AG04450 (cell line): ENCODE results near the gene KCNK4. TPM values are rescaled to one million over a fixed set of nuclear protein-coding genes. Genes with fewer than 3 reads are reported as not detected.

Experiments
- CTCF ChIA-PET: fragments of 300-600, 350-600 bp; formaldehyde crosslinking; extraction: SDS; loops from one replicate; lab custom pipeline; 2022; ENCODE audit warnings: antibody characterized with exemption, inconsistent platforms; lab: Charles Lee
- POLR2A ChIA-PET: fragments of 350-600 bp; formaldehyde crosslinking; extraction: SDS; loops from one replicate; lab custom pipeline; 2021; ENCODE audit warnings: antibody characterized with exemption, inconsistent platforms; lab: Yijun Ruan, JAX
- DNase-seq: peaks from one replicate; pipeline ENCODE4 v3.0.0-alpha.2; 2011; ENCODE audit warnings: low read depth, low spot score
- H3K27ac ChIP-seq: one replicate; pipeline ENCODE4 v1.5.1; 2012; ENCODE audit warnings: low read depth, low read length, control low read depth
- H3K27me3 ChIP-seq: one replicate; pipeline ENCODE4 v1.6.0; 2012; ENCODE audit warnings: low read length; ENCODE audit not compliant: control insufficient read depth, insufficient read depth
- H3K4me3 ChIP-seq: 2 replicates; pipeline ENCODE4 v1.5.1; 2011; ENCODE audit warnings: mild to moderate bottlenecking, low read depth, low read length, control low read depth
- H3K9me3 ChIP-seq: 2 replicates; pipeline ENCODE4 v1.5.1; 2012; ENCODE audit warnings: low read length; ENCODE audit not compliant: control insufficient read depth, insufficient read depth
- polyA plus RNA-seq: library from polyadenylated mRNA; depleted of rRNA; stranded (reverse); fragments of >200 nt; gene quantifications from 2 replicates; pipeline ENCODE4 v1.2.3, GENCODE V29; 2011
- TF ChIP-seq, protein P1 (sequence below): IDR thresholded peaks from 2 replicates; pipeline ENCODE4 v1.5.1; 2011; ENCODE audit warnings: low read depth, low read length, control low read depth, inconsistent platforms

Gene KCNK4
- polyA plus RNA-seq, 1 experiment = not detected

DNA sequence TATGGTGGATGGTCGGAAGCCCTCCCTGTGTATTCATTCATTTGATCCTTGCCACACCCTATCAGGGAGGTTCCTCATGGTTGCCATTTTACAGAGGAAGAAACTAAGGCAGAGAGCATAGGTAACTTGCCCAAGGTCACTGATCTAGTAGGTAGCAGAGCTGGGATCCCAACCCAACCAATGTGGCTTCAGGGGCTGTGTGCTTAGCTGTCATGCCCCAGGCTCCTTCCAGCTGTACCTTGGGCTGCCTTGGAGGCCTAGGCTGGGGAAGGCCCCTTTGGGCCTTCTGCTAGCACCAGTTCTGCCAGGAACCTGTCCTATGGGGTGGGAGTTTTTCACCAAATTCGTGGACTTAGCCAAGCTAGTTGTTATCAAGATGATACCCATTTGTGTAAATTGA lies 15.3 kb upstream of the KCNK4 start:
- CTCF ChIA-PET = interaction anchor here (0.9 to 1.5 kb wide), 3 partner anchors 21 to 29 kb away, joined by 3 to 5 read pairs (median 5); no protein-coding TSS in a partner anchor
- TF ChIP-seq, protein P1, sequence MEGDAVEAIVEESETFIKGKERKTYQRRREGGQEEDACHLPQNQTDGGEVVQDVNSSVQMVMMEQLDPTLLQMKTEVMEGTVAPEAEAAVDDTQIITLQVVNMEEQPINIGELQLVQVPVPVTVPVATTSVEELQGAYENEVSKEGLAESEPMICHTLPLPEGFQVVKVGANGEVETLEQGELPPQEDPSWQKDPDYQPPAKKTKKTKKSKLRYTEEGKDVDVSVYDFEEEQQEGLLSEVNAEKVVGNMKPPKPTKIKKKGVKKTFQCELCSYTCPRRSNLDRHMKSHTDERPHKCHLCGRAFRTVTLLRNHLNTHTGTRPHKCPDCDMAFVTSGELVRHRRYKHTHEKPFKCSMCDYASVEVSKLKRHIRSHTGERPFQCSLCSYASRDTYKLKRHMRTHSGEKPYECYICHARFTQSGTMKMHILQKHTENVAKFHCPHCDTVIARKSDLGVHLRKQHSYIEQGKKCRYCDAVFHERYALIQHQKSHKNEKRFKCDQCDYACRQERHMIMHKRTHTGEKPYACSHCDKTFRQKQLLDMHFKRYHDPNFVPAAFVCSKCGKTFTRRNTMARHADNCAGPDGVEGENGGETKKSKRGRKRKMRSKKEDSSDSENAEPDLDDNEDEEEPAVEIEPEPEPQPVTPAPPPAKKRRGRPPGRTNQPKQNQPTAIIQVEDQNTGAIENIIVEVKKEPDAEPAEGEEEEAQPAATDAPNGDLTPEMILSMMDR = no peak
- no peaks in the 10 kb centered on the region; the same call in 1 of the 2 replicates for H3K9me3 ChIP-seq
- no peaks in the 10 kb centered on the region for H3K27me3 ChIP-seq
- H3K4me3 ChIP-seq = no peak overlapping the region
- DNase-seq = no peak
- POLR2A ChIA-PET = no interaction called here
- H3K27ac ChIP-seq = no peak overlapping the region

DNA sequence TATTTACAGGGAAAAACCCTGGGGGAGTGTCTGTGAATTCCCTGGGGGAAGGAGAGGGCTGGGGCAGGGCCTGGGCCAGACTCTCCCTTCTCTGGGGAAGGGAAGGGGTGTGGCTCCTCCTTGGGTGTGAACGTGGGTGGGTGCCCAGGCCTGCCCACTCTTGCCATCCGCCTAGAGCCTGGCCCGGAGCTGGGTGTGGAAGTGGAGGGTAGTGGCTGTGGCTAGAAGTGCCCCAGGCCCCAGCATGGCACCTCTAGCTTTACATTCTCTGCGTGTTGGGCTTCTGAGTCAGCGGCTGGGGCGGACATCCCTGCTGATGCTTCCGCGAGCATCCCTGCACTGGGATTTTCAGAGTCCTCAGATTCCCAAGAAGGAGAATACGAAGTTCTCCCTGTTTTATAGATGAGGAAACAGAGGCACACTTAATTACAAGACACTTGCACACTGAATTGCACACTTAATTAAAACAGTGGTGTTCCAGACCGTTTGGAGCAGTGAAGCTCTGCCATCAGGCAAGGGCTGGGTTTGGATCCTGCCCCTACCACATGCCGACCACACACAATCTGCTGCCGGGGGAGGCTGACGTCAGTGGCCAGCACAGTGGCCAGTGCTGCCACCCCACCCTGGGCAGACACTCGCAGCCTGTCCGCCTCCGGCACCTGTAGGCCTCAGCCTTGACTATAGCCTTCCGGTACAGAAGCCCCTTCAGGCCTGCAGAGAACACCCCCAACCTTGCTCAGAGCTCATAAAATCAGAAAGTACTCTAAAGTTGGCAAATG lies 14.3 kb upstream of the KCNK4 start:
- no peak overlapping the region for H3K27ac ChIP-seq
- ChIA-PET POLR2A (no interaction called here), CTCF (interaction anchor here (0.6 to 1.5 kb wide), 4 partner anchors 16 to 36 kb away, joined by 3 to 11 read pairs (median 5); partner anchors contain the start of gene FKBP2)
- DNase-seq = no peak
- H3K27me3 ChIP-seq = no peaks in the 10 kb centered on the region
- no peaks in the 10 kb centered on the region for H3K9me3 ChIP-seq
- TF ChIP-seq, protein P1 = no peak
- H3K4me3 ChIP-seq = no peak overlapping the region

DNA sequence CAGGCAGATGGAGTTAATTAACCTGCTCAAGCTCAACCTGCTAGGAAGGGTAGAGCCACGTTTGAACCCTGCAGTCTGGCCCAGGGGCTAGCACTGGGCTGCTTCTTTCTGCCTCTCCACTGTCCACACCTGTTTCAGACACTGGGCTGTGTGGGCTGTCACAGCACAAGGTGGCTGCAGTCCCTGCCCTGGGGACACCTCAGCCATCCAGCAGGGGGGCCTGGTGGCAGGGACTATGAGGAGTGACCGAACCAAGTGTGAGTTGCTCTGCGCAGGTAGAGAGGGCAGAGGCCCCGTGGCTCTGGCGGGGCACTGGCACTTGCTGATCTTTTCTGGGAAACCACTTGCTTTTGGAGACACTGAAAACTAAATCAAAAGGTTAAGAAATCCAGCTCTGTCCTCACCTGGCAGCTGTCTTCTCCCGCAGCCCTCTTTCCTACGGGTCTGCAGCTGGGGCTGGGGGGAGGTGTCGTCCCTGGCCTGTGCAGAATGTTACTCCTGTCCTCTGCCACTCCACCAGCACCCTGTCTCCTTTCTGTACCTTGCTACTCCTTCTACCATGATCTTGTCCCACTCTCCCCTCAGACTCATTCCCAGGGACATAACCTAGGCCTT lies 12.4 kb upstream of the KCNK4 start:
- H3K27me3 ChIP-seq = no peaks in the 10 kb centered on the region
- H3K4me3 ChIP-seq = no peak overlapping the region
- ChIA-PET CTCF (interaction anchor here (1.8 kb wide), 1 partner anchor 26 kb away, joined by 13 read pairs; no protein-coding TSS in a partner anchor), POLR2A (no interaction called here)
- H3K27ac ChIP-seq = no peak overlapping the region
- H3K9me3 ChIP-seq = no peaks in the 10 kb centered on the region
- no peak for DNase-seq
- TF ChIP-seq, protein P1 = no peak

DNA sequence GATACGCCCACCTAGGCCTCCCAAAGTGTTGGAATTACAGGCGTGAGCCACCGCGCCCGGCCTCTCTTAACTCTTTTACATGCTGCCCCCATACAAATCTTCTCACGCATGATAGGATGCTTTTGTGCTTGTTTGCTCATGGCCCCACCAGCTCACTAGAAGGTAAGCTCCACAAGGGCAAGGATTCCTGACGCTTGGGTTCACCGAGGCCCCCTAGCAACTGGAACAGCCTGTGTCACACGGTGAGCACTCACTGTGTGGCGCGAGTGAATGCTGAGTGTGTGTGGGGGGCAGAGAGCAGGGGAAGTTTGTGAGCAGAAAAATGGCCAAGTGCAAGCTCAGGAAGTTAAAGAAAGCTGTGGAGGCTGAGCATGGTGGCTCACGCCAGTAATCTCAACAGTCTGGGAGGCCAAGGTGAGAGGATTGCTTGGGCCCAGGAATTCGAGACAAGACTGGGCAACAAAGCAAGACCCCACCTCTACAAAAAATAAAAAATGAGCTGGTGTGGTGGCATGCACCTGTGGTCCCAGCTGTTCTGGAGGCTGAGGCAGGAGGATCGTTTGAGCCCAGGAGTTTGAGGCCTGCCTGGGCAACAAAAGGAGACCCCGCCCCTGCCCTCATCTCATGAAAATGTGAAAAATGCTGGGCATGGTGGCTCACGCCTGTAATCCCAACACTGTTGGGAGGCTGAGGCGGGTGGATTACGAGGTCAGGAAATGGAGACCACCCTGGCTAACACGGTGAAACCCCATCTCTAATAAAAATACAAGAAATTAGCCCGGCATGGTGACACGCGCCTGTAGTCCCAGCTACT lies 8.9 kb upstream of the KCNK4 start:
- H3K9me3 ChIP-seq = no peaks in the 10 kb centered on the region
- TF ChIP-seq, protein P1 = no peak
- CTCF ChIA-PET = interaction anchor here (0.6 to 12.0 kb wide), 3 partner anchors 20 to 600 kb away, joined by 3 to 124 read pairs (median 11); partner anchors contain the start of gene CATSPERZ
- H3K27me3 ChIP-seq = no peaks in the 10 kb centered on the region
- no peak overlapping the region for H3K4me3 ChIP-seq
- H3K27ac ChIP-seq = no peak overlapping the region
- POLR2A ChIA-PET = interaction anchor here (0.6 kb wide), 2 partner anchors 12 to 112 kb away, joined by 6 to 10 read pairs; no protein-coding TSS in a partner anchor
- no peak for DNase-seq
